Effector memory CD8-positive, alpha-beta T cell (primary cell): ENCODE measurements around the gene MORN5.
A peak's percentile ranks its signal among the peaks of the same experiment; 100 is the strongest.

Experiments used
- ATAC-seq: fragments of 150-1000 bp; cut with Tn5 transposase; replicated peaks from 2 replicates; pipeline ENCODE4 v1.10.0; 2021; ENCODE audit warnings: mild to moderate bottlenecking, moderate library complexity
- DNase-seq, 3 experiments: peaks; one replicate each; pipeline ENCODE4 v3.0.0; 2021
- H3K27ac Mint-ChIP-seq, 2 donors: one replicate each; pipeline ENCODE4 v1.8.0; 2022; ENCODE audit warnings: mild to moderate bottlenecking in 2 of 2, mixed read lengths in 2 of 2, moderate library complexity in 2 of 2
- H3K27me3 Mint-ChIP-seq, 2 donors: one replicate each; pipeline ENCODE4 v1.8.0; 2022; ENCODE audit warnings: mixed read lengths in 2 of 2
- H3K36me3 Mint-ChIP-seq: one replicate; pipeline ENCODE4 v1.8.0; 2022; ENCODE audit warnings: mild to moderate bottlenecking, moderate library complexity, mixed read lengths; ENCODE audit not compliant: insufficient read depth
- H3K4me1 Mint-ChIP-seq, 2 donors: one replicate each; pipeline ENCODE4 v1.8.0; 2022; ENCODE audit warnings: low read depth in 2 of 2, mixed read lengths in 2 of 2
- H3K4me3 Mint-ChIP-seq, 2 donors: one replicate each; pipeline ENCODE4 v1.8.0; 2022; ENCODE audit warnings: mild to moderate bottlenecking in 2 of 2, mixed read lengths in 2 of 2, moderate library complexity in 2 of 2
- H3K9me3 Mint-ChIP-seq, 2 donors: one replicate each; pipeline ENCODE4 v1.8.0; 2022; ENCODE audit warnings: mixed read lengths in 2 of 2

MORN5 gene

DNA sequence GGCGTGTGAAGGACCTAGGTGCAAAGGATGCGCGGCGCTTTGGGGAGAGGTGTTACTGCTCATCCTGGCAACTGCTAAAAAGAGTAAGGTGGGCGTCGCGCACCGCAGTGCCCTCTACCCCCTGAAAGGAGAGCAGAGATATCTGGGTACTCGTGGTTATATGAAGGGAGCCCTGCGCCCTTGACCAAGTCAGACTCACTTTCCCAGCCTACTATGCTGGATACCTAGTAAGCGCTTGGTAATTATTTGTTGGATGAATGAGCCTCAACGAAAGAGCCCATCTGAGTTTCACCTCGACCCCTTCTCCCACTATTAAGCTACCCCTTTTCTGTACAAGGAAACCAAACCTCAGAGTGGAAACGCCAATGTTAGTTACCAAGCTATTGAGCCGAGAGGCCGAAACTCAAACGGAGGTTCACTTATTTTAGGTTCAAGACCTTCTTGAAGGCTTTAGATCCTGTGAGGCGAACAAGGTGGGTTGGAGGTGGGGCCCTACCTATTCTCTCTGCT lies 61.0 kb downstream of the MORN5 start:
- H3K4me3 Mint-ChIP-seq = peak overlapping the region in 1 of 2 donors; percentile 69
- H3K36me3 Mint-ChIP-seq = no peaks in the 10 kb centered on the region
- DNase-seq (no peak), ATAC-seq (no peak)
- H3K27me3 Mint-ChIP-seq = peaks cover 80 to 99% of the 10 kb centered on the region in 2 donors
- no peak overlapping the region for H3K27ac Mint-ChIP-seq
- peaks cover 9 to 38% of the 10 kb centered on the region in 2 donors for H3K4me1 Mint-ChIP-seq
- no peaks in the 10 kb centered on the region for H3K9me3 Mint-ChIP-seq

DNA sequence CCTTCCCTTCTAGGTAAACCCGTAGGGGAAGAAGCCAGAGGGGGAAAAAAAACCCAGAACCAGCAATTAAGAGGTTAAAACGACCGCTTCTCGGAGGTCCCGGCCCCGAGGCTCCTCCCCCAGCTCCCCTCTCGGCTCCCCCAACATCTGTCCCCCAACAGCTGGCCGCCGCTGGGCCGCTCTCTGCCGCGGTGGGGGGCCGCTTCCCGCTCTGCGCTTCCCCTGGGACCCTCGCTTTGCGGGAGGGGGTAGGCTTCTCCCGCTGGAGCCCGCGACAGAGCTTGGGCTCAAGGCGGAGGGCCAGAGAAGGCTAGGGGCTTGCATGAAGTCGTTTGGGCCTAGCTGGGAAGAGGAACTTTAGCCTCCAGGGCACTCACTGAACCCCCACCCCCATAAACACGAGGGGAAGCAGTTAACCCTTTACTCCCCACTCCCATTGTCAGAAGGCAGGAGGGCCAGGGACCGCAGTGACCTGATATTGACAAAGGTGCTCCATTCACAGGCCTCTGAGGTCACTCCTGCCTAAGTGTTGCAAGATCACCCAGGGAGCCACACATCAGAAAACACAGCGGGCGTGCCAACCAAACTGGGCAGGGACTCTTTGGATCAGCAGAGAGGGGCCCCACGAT lies 61.6 kb downstream of the MORN5 start:
- H3K27ac Mint-ChIP-seq = no peak overlapping the region
- H3K27me3 Mint-ChIP-seq = peaks cover 76 to 99% of the 10 kb centered on the region in 2 donors

DNA sequence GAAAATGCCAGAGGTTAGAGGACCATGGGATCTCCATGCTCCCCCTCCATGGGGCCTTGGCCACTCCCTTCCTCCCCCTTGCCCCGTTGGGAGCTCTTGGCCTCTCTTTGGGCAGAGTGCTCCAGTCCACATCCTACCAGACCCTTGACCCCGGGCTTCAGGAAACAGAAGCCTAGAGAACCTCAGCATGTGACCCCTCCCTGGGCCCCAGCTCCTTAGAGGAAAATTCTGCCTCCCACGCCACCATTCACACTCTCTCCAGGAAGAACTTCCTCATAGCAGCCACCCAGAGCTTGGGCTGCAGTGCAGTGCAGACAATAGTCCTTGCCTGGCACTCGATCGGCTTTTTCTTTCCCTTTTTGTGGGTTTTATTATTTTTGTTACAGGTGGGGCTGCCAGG lies 63.1 kb downstream of the MORN5 start:
- Mint-ChIP-seq H3K36me3 (no peaks in the 10 kb centered on the region), H3K4me1 (peaks cover 9 to 38% of the 10 kb centered on the region in 2 donors), H3K27me3 (peaks cover 70 to 96% of the 10 kb centered on the region in 2 donors), H3K9me3 (no peaks in the 10 kb centered on the region), H3K27ac (no peak overlapping the region), H3K4me3 (no peak overlapping the region)
- ATAC-seq (no peak), DNase-seq (no peak)

More for the DNA sequence above, 61.6 kb downstream of the MORN5 start:
- DNase-seq = no peak
- no peaks in the 10 kb centered on the region for H3K36me3 Mint-ChIP-seq
- no peak for ATAC-seq
- no peak overlapping the region for H3K4me3 Mint-ChIP-seq
- H3K4me1 Mint-ChIP-seq = peaks cover 9 to 38% of the 10 kb centered on the region in 2 donors
- H3K9me3 Mint-ChIP-seq = no peaks in the 10 kb centered on the region

DNA sequence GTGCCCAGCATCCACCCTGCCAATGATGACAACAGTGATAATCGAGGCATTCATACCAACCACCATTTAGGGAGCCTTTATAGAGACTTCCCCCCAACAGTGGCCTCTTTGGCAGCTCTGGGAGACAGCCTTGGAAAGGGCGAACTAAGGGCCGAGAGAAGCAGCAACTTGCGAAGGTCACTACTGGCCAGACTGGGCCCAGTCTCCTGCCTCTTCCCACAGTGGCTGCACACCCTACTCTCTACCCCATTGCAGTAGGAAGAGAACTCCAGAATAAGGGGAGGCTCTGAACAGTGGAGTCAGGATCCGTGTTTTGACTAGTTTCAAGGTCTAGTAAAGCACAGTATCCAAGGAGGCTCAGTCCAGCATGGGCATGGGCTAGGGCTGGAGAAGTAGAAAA lies 63.7 kb downstream of the MORN5 start:
- H3K4me1 Mint-ChIP-seq = peaks cover 9 to 33% of the 10 kb centered on the region in 2 donors
- peaks cover 64 to 89% of the 10 kb centered on the region in 2 donors for H3K27me3 Mint-ChIP-seq
- no peak for DNase-seq
- ATAC-seq = no peak
- H3K9me3 Mint-ChIP-seq = no peaks in the 10 kb centered on the region
- H3K4me3 Mint-ChIP-seq = no peak overlapping the region
- H3K27ac Mint-ChIP-seq = no peak overlapping the region
- H3K36me3 Mint-ChIP-seq = no peaks in the 10 kb centered on the region

DNA sequence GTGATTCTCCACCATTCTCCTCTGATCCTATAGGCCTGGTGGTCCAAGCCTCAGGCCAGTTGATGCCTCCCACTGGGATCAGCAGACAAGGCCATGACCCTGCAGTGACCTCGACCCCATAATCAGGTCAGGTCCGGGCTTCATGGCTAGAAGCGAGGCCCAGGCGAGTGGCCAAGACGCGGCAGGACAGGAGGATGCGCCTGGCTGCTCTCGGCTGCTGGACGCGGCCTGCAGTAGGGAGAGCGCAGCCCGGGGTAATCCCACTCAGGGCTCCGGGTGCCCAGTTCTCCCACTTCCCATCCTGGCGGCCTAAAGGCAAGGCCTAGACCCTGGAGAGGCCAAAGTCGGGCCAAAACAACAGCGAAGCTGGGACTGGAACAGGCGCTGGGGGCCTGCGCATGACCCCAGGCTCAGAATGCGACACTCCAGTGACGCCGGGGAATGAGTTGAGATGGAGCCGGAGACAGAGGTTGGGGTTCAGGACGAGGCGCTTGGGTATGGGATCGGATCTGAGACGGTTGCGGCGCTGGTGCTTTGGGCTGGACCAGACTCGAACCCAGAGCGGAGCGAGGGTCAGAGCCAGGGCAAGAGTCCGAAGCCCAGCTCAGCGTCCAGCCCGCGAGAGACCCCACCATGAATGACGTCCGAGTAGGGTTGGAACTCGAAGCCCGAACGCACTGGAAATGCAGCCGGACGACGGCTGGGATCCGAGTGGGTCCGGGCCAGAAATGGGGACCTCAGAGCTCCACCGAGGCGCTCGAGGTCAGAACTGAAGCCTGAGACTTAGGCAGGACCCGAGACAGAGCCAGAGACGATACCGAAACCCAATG lies 65.8 kb downstream of the MORN5 start:
- H3K9me3 Mint-ChIP-seq = no peaks in the 10 kb centered on the region
- H3K4me1 Mint-ChIP-seq = peaks cover 4 to 14% of the 10 kb centered on the region in 2 donors
- no peak overlapping the region for H3K27ac Mint-ChIP-seq
- peak overlapping the region in 1 of 2 donors; percentile 37 for H3K4me3 Mint-ChIP-seq
- no peak for DNase-seq
- ATAC-seq = no peak
- H3K27me3 Mint-ChIP-seq = peaks cover 43 to 69% of the 10 kb centered on the region in 2 donors
- no peaks in the 10 kb centered on the region for H3K36me3 Mint-ChIP-seq

DNA sequence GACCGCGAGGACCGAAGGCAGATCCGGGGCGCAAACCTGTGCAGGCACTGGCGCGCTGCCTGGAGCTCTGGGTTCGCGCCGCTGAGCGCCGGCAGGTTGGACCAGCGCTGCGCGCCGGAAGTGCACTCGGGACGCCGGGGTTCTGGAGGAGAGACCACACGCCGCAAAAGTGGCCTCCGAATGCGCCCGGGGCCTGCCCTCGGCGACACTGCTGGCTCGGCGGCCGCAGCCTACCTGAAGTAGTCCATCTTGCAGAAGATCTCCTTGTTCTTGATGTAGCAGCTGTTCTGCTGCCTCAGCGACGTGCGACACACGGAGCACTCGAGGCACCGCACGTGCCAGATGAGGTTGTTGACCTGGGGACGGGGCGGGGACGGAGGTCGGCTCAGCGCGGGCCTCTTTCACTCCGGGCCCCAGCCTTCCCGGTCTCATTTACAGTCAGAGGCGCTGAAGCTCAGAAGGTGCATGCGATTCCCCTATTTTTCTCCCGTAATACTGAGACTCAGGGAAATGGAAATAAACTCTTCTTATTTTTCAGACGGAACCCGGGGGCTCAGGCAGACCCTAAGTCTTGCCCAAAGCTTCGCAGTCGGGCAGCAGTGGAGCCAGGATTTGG lies 66.5 kb downstream of the MORN5 start:
- no peak for ATAC-seq
- H3K36me3 Mint-ChIP-seq = no peaks in the 10 kb centered on the region
- no peaks in the 10 kb centered on the region for H3K9me3 Mint-ChIP-seq
- no peak for DNase-seq
- peaks cover 42 to 61% of the 10 kb centered on the region in 2 donors for H3K27me3 Mint-ChIP-seq
- H3K27ac Mint-ChIP-seq = no peak overlapping the region
- H3K4me3 Mint-ChIP-seq = no peak overlapping the region
- peaks cover 4 to 12% of the 10 kb centered on the region in 2 donors for H3K4me1 Mint-ChIP-seq

DNA sequence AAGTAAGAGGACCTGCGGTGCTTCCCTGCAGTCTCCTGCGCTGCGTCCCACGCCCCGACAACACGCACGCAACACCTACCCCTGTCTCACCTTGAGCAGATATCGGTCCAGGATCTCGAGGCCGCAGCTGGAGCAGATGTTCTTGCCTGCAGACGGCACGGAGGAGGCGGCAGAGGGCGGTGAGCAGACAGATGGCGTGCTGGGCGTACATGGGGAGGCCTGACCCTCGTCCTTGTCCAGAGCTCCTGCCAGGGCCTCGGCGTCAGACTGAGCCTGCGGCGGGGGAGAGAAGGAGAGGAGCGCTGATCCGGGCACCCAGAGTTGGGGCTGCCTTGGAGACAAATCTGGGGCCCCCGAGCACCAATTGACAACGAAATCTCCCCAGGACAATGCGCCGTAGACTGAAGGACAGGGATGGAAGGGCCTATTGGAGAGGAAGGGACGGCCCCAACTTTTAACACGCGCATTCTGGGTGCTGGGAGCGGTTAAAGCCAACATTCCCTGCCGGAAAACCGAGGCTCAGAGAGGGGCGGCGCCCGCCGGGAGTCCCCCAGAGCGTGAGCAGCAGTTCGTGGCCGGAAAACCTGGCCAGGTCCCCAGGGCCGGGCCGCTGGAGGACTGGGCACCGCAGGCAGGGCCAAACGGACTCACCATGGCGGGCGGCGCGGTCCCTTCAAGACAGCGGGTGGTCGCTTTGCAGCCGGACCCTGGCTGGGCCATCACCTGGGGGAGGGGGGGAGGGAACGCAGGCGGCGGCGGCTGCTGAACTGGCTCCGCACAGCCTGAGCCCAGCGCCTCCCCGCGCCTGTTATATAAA lies 67.3 kb downstream of the MORN5 start:
- Mint-ChIP-seq H3K36me3 (no peaks in the 10 kb centered on the region), H3K4me1 (peaks cover 4 to 6% of the 10 kb centered on the region in 2 donors), H3K27me3 (peaks cover 35 to 54% of the 10 kb centered on the region in 2 donors), H3K9me3 (no peaks in the 10 kb centered on the region), H3K27ac (no peak overlapping the region), H3K4me3 (no peak overlapping the region)
- no peak for DNase-seq
- no peak for ATAC-seq

DNA sequence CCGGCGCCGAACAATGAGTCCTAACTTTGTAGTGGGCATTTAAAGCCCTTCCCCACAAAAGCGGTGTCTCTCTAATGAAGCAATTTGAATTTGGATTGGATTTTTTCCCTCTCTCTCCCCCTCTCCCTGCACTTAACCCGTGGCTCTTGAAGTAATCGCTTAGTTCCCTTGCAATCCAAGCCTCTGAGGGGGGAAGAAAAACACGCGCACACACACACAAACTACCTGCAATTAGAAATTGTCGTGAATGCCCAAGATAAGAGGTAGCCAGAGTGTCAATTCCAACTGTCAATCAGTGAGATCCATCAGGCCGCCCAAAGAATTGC lies 67.8 kb downstream of the MORN5 start:
- H3K9me3 Mint-ChIP-seq = no peaks in the 10 kb centered on the region
- no peak for DNase-seq
- H3K4me1 Mint-ChIP-seq = peaks cover 4 to 6% of the 10 kb centered on the region in 2 donors
- H3K36me3 Mint-ChIP-seq = no peaks in the 10 kb centered on the region
- no peak overlapping the region for H3K4me3 Mint-ChIP-seq
- no peak overlapping the region for H3K27ac Mint-ChIP-seq
- H3K27me3 Mint-ChIP-seq = peaks cover 29 to 48% of the 10 kb centered on the region in 2 donors
- ATAC-seq = no peak

DNA sequence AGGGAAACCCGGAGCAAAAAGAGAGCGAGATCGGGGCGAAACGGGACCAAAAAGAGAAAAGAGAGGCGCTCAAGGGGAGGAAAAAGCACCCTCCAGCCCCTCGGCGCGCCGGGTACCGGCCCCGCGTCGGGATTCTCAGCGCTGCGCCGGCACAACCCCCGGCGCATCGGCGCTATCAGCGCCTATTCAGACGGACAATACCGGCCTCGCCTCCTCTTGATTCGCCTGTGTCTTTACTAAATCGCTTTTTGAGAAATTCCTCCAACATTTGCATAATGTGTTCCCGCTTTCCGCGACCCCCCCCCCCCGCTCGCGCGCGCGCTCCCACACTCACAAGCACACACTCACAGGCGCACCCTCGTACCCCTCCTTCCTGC lies 68.5 kb downstream of the MORN5 start:
- H3K4me3 Mint-ChIP-seq = no peak overlapping the region
- H3K27me3 Mint-ChIP-seq = peaks cover 23 to 42% of the 10 kb centered on the region in 2 donors
- no peaks in the 10 kb centered on the region for H3K9me3 Mint-ChIP-seq
- H3K36me3 Mint-ChIP-seq = no peaks in the 10 kb centered on the region
- peaks cover under 1% of the 10 kb centered on the region in 2 donors for H3K4me1 Mint-ChIP-seq
- ATAC-seq (no peak), DNase-seq (no peak)
- H3K27ac Mint-ChIP-seq = no peak overlapping the region

DNA sequence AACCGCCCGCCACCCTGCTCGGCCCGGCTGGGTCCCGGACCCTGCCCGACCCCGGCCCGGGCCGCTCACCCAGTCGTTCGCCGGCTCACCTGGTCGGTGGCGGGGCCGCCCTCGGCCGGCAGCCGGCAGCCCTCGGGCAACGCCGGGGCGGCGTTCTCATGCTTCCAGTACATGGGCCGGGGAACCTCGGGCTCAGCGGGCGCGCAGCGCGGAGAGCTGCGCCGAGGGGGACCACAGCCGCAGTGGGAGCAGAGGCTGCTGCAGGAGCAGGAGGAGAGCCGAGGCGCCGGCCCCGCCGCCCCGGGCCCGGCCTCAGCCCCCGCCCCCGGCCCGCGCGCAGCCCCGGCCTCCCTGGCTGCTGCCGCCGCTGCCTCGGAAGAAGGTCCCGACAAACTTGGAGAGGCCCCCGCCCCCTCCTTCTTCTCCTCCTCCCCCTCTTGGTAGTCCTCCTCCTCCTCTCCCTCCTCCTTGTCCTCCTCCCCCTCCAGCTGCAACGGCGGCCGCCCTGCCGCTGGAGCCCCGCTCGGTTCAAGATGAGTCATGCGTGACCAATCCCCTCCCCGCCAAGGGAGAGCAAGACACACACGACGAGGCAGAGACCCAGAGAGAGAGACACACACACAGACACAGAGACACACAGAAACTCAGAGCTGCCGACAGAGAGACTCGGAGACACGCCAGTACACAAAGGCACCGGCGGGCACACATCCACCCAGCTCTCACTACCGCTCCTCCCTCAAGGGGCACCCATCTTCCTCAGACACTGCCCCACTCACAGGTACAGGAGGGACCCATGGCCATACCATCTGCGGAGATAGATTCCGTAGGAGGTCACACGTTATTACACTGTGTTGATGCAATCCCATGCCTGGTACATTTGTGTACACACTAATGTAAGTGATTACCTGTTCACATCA lies 69.1 kb downstream of the MORN5 start, which contains the start of gene LHX6:
LHX6 (minus strand) TSS at position 390 of the 917 bp plus-strand sequence; CDS start at position 173, 217 bp downstream.
- peaks cover 18 to 36% of the 10 kb centered on the region in 2 donors for H3K27me3 Mint-ChIP-seq
- no peak for ATAC-seq
- H3K36me3 Mint-ChIP-seq = no peaks in the 10 kb centered on the region
- no peak within 1 kb of the TSS for H3K27ac Mint-ChIP-seq
- no peak for DNase-seq
- H3K4me3 Mint-ChIP-seq = no peak within 1 kb of the TSS
- H3K4me1 Mint-ChIP-seq = no peaks in the 10 kb centered on the region
- no peaks in the 10 kb centered on the region for H3K9me3 Mint-ChIP-seq

DNA sequence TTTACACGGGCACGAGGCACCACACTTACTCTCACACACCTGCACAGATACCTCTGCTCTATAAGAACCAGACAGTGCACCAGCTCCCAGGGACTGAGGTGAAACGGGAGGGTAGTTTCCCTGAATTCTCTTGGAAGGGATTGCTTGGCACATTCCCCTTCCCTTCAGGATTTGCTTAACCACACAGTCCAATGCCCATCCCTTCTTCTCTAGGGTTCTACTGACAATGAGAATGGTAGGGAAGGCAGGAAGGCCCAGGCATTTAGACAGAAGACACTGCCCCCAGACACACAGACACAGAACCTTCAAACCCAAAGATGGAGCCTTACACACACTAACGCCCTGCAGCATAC lies 69.8 kb downstream of the MORN5 start:
- no peak for ATAC-seq
- H3K36me3 Mint-ChIP-seq = no peaks in the 10 kb centered on the region
- DNase-seq = no peak
- no peak overlapping the region for H3K4me3 Mint-ChIP-seq
- peaks cover 15 to 29% of the 10 kb centered on the region in 2 donors for H3K27me3 Mint-ChIP-seq
- no peaks in the 10 kb centered on the region for H3K9me3 Mint-ChIP-seq
- no peak overlapping the region for H3K27ac Mint-ChIP-seq
- no peaks in the 10 kb centered on the region for H3K4me1 Mint-ChIP-seq

DNA sequence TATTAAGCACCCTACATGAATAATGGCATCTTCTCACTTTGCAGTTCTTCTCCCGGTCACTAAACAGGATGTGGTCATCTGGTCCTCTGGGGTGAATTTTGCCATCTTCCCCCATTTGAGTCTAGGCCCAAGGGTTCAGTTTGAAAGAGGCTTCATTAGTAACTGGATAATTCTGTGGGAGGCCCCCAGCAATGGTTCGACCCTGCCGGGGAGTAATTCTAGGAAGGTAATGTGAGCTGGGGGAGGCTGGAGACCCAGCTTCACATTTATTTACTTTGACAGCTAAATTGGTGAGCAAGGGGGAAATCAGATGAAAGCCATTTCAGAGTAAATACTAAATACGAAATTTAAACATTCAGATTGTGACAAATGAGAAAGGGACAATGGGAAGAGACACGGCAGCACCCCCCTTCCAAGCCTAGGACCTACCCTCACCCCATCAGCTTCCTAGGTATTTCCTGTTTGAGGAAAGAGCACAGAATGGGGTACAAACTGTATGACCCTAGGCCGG lies 73.1 kb downstream of the MORN5 start:
- H3K9me3 Mint-ChIP-seq = no peaks in the 10 kb centered on the region
- H3K4me1 Mint-ChIP-seq = no peaks in the 10 kb centered on the region
- no peak overlapping the region for H3K4me3 Mint-ChIP-seq
- H3K36me3 Mint-ChIP-seq = no peaks in the 10 kb centered on the region
- no peak overlapping the region for H3K27ac Mint-ChIP-seq
- ATAC-seq (no peak), DNase-seq (no peak)
- H3K27me3 Mint-ChIP-seq = no peaks in the 10 kb centered on the region
